NT2/D1 (cell line): Measurements from ENCODE around the gene AFF3.

Experiments used
- SUZ12 ChIP-seq: IDR thresholded peaks from 2 replicates; pipeline ENCODE4 v1.6.1; 2011; ENCODE audit not compliant: insufficient read length, insufficient read depth; ENCODE audit errors: extremely low read depth
- YY1 ChIP-seq: IDR thresholded peaks from 2 replicates; pipeline ENCODE4 v1.6.1; 2011; ENCODE audit not compliant: insufficient read length, insufficient read depth
- ZNF274 ChIP-seq: IDR thresholded peaks from 2 replicates; pipeline ENCODE4 v1.6.1; 2011; ENCODE audit warnings: mild to moderate bottlenecking, low read depth, low read length

DNA sequence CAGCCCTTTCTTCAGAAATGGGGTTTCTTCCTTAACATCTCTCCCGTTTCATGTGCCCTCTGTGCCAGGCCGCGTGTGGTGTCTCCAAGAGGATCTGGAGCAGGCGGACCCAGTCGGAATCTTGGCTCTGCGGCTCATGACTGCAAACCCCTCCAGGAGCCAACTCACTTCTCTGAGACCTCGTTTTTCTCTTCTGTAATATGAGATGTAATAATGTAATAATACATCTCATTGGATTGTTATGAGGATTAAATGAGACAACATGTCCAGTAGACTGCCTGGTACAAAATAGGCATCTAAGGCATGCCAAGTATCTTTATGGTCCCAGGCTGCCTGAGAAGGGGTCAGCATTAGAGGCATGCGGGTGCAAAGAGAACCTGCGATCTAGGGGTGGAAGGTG lies 431.2 kb downstream of the AFF3 start:
- TF ChIP-seq YY1, result no peak
- TF ChIP-seq ZNF274, result no peak
- TF ChIP-seq SUZ12, result no peak
